BE2C (cell line): Measurements from ENCODE around the gene KPNA6.

Source experiments
- DNase-seq: peaks from one replicate; pipeline ENCODE4 v3.0.0-alpha.2; 2020
- H3K27me3 ChIP-seq: fragments of 250-450 bp; sonication (Bioruptor Pico); 2 replicates; pipeline ENCODE4 v1.5.1; 2020; ENCODE audit warnings: mild to moderate bottlenecking
- H3K36me3 ChIP-seq: fragments of 250-450 bp; sonication (Bioruptor Pico); 2 replicates; pipeline ENCODE4 v1.5.1; 2020; ENCODE audit warnings: mild to moderate bottlenecking
- H3K4me1 ChIP-seq: fragments of 250-450 bp; sonication (Bioruptor Pico); 2 replicates; pipeline ENCODE4 v1.5.1; 2020
- H3K4me3 ChIP-seq: 2 replicates; pipeline ENCODE4 v1.5.1; 2011; ENCODE audit warnings: low read depth, low read length
- H3K9me3 ChIP-seq: fragments of 250-450 bp; sonication (Bioruptor Pico); 2 replicates; pipeline ENCODE4 v1.5.1; 2020
- TF ChIP-seq, protein P1 (sequence below): IDR thresholded peaks from 2 replicates; pipeline ENCODE4 v1.5.1; 2012; ENCODE audit warnings: mild to moderate bottlenecking, low read depth, low read length

Gene KPNA6

DNA sequence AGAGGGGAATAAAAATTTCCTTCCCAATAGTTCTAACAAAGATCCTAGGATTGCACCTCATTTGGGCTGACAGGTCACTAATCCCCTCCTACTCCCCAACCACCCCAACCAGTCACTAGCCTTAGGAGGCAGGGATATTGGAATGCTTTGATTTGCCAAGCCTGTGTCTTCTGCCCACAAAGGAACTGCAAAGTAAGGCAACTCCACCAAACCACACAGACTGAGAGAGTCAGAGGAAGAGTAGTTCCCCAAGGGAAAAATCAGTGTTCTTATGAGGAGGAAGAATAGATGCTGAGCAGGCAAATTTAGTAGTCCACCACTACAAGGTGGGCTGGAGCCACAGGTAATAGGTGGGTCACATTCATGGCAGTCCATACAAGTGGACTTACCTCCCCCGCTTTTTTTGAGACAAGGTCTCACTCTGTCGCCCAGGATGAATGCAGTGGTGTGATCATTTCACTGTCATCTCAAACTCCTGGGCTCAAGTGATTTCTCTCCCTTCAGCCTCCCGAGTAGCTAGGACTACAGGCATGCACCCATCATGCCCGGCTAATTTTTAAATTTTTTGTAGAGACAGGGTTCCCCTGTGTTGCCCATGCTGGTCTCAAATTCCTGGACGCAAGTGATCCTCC is 38.8 kb upstream of the KPNA6 start:
- no peak for DNase-seq
- Histone ChIP-seq H3K4me1 (no peaks in the 10 kb centered on the region), H3K36me3 (no peaks in the 10 kb centered on the region), H3K4me3 (no peak overlapping the region), H3K27me3 (no peaks in the 10 kb centered on the region), H3K9me3 (no peaks in the 10 kb centered on the region)
- TF ChIP-seq, protein P1, sequence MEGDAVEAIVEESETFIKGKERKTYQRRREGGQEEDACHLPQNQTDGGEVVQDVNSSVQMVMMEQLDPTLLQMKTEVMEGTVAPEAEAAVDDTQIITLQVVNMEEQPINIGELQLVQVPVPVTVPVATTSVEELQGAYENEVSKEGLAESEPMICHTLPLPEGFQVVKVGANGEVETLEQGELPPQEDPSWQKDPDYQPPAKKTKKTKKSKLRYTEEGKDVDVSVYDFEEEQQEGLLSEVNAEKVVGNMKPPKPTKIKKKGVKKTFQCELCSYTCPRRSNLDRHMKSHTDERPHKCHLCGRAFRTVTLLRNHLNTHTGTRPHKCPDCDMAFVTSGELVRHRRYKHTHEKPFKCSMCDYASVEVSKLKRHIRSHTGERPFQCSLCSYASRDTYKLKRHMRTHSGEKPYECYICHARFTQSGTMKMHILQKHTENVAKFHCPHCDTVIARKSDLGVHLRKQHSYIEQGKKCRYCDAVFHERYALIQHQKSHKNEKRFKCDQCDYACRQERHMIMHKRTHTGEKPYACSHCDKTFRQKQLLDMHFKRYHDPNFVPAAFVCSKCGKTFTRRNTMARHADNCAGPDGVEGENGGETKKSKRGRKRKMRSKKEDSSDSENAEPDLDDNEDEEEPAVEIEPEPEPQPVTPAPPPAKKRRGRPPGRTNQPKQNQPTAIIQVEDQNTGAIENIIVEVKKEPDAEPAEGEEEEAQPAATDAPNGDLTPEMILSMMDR: no peak

DNA sequence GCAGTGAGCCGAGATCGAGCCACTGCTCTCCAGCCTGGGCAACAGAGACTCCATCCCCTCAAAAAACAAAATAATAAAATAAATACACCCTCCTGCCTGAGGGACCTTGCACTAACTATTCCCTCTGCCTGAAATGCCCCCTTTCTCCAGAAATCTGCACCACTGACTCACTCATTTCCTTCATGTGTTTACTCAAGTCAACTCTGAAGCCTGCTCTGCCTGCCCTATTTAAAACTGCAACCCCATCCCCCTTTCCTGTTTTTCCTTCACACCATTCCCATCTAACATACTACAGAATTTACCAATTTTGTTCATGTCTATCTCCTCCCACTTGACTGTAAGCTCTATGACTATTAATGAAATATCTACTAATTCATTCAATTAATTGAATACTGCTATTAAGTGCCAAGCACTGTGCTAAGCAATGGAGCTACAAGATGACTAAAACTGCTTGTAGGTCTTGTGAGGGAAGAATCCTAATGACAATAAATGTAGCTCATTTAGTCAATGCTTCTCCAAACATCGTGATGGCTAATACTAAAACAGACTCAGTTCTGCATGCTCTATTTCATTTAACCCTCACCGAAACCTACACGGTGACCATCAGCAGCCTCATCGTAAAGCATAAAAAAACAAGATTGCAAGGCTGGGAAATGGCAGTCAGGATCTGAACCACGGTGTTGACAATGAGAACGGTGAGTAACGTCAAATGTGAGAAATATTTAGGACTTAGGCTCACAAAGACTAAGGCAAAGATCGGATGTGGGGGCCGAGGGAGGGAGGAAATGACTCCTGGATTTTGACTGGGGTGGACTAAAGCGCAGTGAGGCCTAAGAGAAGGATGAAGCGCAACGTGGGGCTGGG is 35.9 kb upstream of the KPNA6 start:
- Histone ChIP-seq H3K4me1 (no peaks in the 10 kb centered on the region), H3K9me3 (no peaks in the 10 kb centered on the region), H3K36me3 (peaks cover 7% of the 10 kb centered on the region), H3K27me3 (no peaks in the 10 kb centered on the region), H3K4me3 (peak overlapping the region; percentile 66)
- no peak for DNase-seq
- TF ChIP-seq, protein P1: no peak

DNA sequence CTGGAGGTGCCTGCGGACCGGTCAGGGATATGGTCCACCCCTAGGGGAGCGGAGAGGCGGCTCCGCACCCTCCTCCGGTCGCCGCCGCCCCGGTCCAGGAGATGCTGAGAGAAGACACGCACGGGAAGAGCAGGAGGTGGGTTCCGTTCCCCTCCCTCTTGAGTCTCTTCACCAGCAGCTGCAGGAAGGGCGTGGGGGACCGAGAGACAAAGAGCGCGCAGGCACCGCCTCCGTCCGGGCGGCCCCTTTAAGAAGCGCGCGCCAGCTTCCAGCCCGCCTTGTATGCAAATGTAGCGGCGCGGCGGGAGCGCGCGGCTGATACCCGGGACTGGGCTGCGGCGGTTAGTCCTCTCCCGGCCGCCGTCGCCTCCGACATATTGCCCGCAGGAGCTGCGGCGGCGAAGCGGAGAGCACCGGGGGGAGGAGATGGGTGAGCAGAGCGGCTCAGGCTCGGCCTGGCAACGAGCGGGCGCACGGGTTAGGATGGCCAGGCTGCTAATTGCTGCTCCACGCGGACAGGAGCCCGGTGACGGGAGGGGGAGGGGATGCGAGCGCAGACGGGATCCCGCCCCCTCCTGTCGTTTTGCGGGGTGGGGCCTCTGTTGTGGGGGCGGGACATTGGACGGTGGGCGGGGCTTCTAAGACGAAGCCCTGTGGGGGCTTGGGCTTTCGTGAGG is 35.1 kb upstream of the KPNA6 start, which contains the start of gene TMEM39B:
TMEM39B (plus strand) TSS at position 318 of the 677 bp plus-strand sequence; CDS start at position 427, 109 bp downstream.
- no peaks in the 10 kb centered on the region for H3K9me3 ChIP-seq
- H3K27me3 ChIP-seq: no peaks in the 10 kb centered on the region
- H3K36me3 ChIP-seq: peaks cover 7% of the 10 kb centered on the region
- peak; percentile 93 for DNase-seq
- peak within 1 kb of the TSS; percentile 66 for H3K4me3 ChIP-seq
- TF ChIP-seq, protein P1: no peak
- no peaks in the 10 kb centered on the region for H3K4me1 ChIP-seq

DNA sequence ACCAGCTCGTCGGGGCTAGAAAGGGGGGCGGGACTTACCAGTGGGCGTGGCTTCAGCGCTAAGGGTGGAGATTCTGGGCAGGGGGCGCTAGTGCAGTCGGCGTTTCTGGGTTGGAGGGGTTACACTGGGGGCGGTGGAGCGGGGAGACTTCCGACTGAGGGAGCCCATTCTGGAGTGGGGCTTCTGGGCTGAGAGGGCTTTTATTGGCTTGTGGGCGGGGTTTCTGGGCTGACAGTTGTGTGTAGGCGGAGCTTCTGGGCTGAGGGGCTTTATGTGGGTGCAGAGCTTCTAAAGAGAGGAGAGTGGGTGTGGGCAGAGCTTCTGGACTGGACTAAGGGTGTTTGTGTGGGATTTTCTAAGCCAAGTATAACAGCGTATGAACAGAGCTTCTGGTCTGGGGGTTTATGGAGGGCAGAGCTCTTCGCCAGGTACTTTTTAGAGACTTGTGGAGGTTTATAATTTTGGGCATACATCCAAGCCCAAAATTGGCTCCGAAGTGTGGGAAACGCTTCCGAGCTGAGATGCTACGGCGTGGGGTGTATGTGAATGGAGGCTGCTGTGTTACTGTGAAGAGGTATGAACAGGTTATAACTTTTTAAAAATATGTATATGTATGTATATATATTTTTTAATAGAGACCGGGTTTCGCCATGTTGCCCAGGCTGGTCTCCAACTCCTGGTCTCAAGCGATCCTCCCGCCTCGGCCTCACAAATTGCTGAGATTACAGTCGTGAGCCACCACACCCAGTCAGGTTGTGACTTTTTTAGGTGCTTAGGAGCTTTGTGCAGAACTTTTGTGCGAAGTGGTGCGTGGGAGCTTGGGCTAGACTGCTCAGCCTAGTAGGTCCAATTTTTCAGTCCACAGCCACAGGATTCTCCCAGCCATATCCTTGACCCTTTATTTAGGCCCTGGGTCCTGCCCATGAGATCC is 34.3 kb upstream of the KPNA6 start:
- no peaks in the 10 kb centered on the region for H3K27me3 ChIP-seq
- peak overlapping the region; percentile 66 for H3K4me3 ChIP-seq
- H3K36me3 ChIP-seq: peaks cover 7% of the 10 kb centered on the region
- DNase-seq: no peak
- TF ChIP-seq, protein P1: peak; percentile 33
- H3K4me1 ChIP-seq: no peaks in the 10 kb centered on the region
- H3K9me3 ChIP-seq: no peaks in the 10 kb centered on the region

DNA sequence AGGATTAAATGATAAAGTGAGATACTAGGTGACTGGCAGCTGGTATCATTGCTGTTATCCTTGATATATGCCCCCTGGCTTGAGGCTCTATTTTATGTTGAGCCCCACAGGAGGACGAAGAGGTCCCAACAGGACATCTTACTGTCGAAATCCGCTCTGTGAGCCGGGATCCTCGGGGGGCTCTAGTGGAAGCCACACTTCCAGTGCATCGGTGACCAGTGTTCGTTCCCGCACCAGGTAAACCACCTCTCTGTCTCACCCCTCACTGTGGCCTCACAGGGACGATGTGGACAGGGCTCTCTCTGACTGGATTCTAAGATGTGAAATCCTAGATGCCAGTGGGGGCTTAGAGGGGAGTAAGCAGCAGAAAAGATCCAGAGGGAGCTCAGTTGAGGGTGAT is 33.0 kb upstream of the KPNA6 start:
- no peak for DNase-seq
- no peaks in the 10 kb centered on the region for H3K27me3 ChIP-seq
- H3K4me1 ChIP-seq: no peaks in the 10 kb centered on the region
- peaks cover 7% of the 10 kb centered on the region for H3K36me3 ChIP-seq
- TF ChIP-seq, protein P1: no peak
- H3K4me3 ChIP-seq: no peak overlapping the region
- no peaks in the 10 kb centered on the region for H3K9me3 ChIP-seq
